ENCODE measurements around the gene GATA2. TPM values are rescaled to one million over a fixed set of nuclear protein-coding genes. Genes with fewer than 3 reads are reported as not detected.

The GATA2 gene
- polyA plus RNA-seq, 3 donors, result 0.07 to 0.36 TPM; not detected in 1

GRCh38 chr3:128476659-128477058 lies 16.3 kb downstream of the GATA2 start:
- H3K27ac Mint-ChIP-seq, result no peak overlapping the region
- H3K4me3 ChIP-seq (replicated peaks in 1 of 3; ENCODE audit: low read depth in 2 of 3, low read length in 3 of 3), result no peak overlapping the region
- H3K36me3 Mint-ChIP-seq, result no peaks in the 10 kb centered on the region
- TF ChIP-seq CTCF (IDR thresholded peaks at IDR 0.05), result no peak
- H3K27ac ChIP-seq (ENCODE audit: low read depth in 1 of 2, low read length in 2 of 2), result no peak overlapping the region
- no peaks in the 10 kb centered on the region for H3K9me3 ChIP-seq (replicated peaks in 1 of 2; ENCODE audit: control insufficient read depth in 1 of 2, insufficient read depth in 1 of 2, low read length in 2 of 2)
- intact Hi-C loops (cut with micrococcal nuclease), result no loop called here
- no peak for DNase-seq
- no peaks in the 10 kb centered on the region for H3K4me1 ChIP-seq (ENCODE audit: control insufficient read depth in 1 of 2, insufficient read depth in 2 of 2, low read length in 2 of 2)
- H3K4me3 Mint-ChIP-seq, result no peak overlapping the region
- WGBS (ENCODE audit: insufficient coverage), result 68% methylated on average over 5 of the region's 5 CpGs
- no peak overlapping the region for H3K9ac ChIP-seq (ENCODE audit: insufficient read depth, low read length, poor library complexity, severe bottlenecking)
- H2AFZ ChIP-seq (ENCODE audit: insufficient read depth, low read depth, low read length, poor library complexity, severe bottlenecking), result no peak overlapping the region
- peaks cover 0 to 5% of the 10 kb centered on the region in 2 donors for H3K27me3 ChIP-seq (ENCODE audit: control insufficient read depth in 2 of 2, insufficient read depth in 2 of 2, low read length in 2 of 2)
- H3K9me3 Mint-ChIP-seq, result no peaks in the 10 kb centered on the region
- H3K79me2 ChIP-seq (ENCODE audit: insufficient read depth, low read length), result no peaks in the 10 kb centered on the region
- H3K36me3 ChIP-seq (replicated peaks in 1 of 2; ENCODE audit: control insufficient read depth in 1 of 2, insufficient read depth in 2 of 2, low read length in 2 of 2), result no peaks in the 10 kb centered on the region
- H3K4me1 Mint-ChIP-seq, result no peaks in the 10 kb centered on the region
- H4K20me1 ChIP-seq (ENCODE audit: insufficient read depth, low read length), result no peaks in the 10 kb centered on the region
- peaks cover 18 to 29% (median 24%) of the 10 kb centered on the region in 3 donors for H3K27me3 Mint-ChIP-seq (ENCODE audit: low read depth in 3 of 3)
- no peak overlapping the region for H3K4me2 ChIP-seq (replicated peaks; ENCODE audit: extremely low read depth, low read length, poor library complexity, severe bottlenecking)

GRCh38 chr3:128475355-128475754 lies 17.6 kb downstream of the GATA2 start:
- Mint-ChIP-seq H3K4me3 (no peak overlapping the region), H3K4me1 (no peaks in the 10 kb centered on the region), H3K9me3 (no peaks in the 10 kb centered on the region), H3K36me3 (no peaks in the 10 kb centered on the region), H3K27me3 (ENCODE audit: low read depth in 3 of 3) (peaks cover 14 to 21% (median 16%) of the 10 kb centered on the region in 3 donors), H3K27ac (no peak overlapping the region)
- no peak for DNase-seq
- Histone ChIP-seq H3K27me3 (ENCODE audit: control insufficient read depth in 2 of 2, insufficient read depth in 2 of 2, low read length in 2 of 2) (no peaks in the 10 kb centered on the region), H3K4me3 (replicated peaks in 1 of 3; ENCODE audit: low read depth in 2 of 3, low read length in 3 of 3) (no peak overlapping the region), H3K4me2 (replicated peaks; ENCODE audit: extremely low read depth, low read length, poor library complexity, severe bottlenecking) (no peak overlapping the region), H4K20me1 (ENCODE audit: insufficient read depth, low read length) (no peaks in the 10 kb centered on the region), H3K9me3 (replicated peaks in 1 of 2; ENCODE audit: control insufficient read depth in 1 of 2, insufficient read depth in 1 of 2, low read length in 2 of 2) (no peaks in the 10 kb centered on the region), H2AFZ (ENCODE audit: insufficient read depth, low read depth, low read length, poor library complexity, severe bottlenecking) (no peak overlapping the region), H3K27ac (ENCODE audit: low read depth in 1 of 2, low read length in 2 of 2) (no peak overlapping the region), H3K9ac (ENCODE audit: insufficient read depth, low read length, poor library complexity, severe bottlenecking) (no peak overlapping the region), H3K4me1 (ENCODE audit: control insufficient read depth in 1 of 2, insufficient read depth in 2 of 2, low read length in 2 of 2) (no peaks in the 10 kb centered on the region), H3K36me3 (replicated peaks in 1 of 2; ENCODE audit: control insufficient read depth in 1 of 2, insufficient read depth in 2 of 2, low read length in 2 of 2) (no peaks in the 10 kb centered on the region), H3K79me2 (ENCODE audit: insufficient read depth, low read length) (no peaks in the 10 kb centered on the region)
- intact Hi-C loops (cut with micrococcal nuclease), result no loop called here
- no peak for TF ChIP-seq CTCF (IDR thresholded peaks at IDR 0.05)
- 100% methylated on average over 2 of the region's 8 CpGs for WGBS (ENCODE audit: insufficient coverage)

Measured in CD14-positive monocyte (primary cell).